ENCODE results near the gene SLC26A3. TPM values are rescaled to one million over a fixed set of nuclear protein-coding genes. Genes with fewer than 3 reads are reported as not detected.

Gene SLC26A3
- total RNA-seq, 4 donors from 2014 or later, result 12.7 TPM; not detected in 3

GRCh38 chr7:107813524-107813923 is 10.5 kb upstream of the SLC26A3 start:
- Histone ChIP-seq H3K9me3 (no peaks in the 10 kb centered on the region), H3K36me3 (no peaks in the 10 kb centered on the region), H3K27ac (no peak overlapping the region), H3K27me3 (no peaks in the 10 kb centered on the region), H3K4me3 (no peak overlapping the region), H3K4me1 (no peaks in the 10 kb centered on the region)
- TF ChIP-seq POLR2A (IDR thresholded peaks at IDR 0.05) (no peak), CTCF (IDR thresholded peaks at IDR 0.05 in 4 of 5, conservative IDR thresholded peaks at IDR 0.05 in 1 of 5) (no peak)
- no peak for ATAC-seq
- DNase-seq, result no peak
- in situ Hi-C loops (cut with MboI; ENCODE audit: low sequenced_read_pairs in 4 of 4), result no loop called here
- intact Hi-C loops (cut with DNase I; ENCODE audit: low total_unique reads), result no loop called here

DNA sequence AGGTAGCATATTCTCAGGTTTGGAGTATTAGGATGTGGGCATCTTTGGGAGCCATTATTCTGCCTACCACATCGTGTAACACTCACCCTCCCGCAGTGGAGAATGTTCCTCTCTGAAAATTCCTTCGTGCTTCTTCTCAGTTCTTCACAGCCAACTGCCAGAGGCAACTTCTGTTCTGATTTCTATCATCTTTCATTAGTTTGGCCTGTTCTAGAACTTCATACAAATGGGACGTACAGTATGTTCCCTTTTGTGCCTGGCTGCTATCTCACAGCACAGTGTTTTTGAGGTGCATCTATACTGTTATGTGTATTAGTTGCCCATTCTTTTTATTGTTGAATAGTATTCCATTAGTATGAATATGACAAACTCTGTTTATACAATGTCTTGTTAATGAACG is 8.9 kb upstream of the SLC26A3 start:
- no peaks in the 10 kb centered on the region for H3K4me1 ChIP-seq

GRCh38 chr7:107810626-107811025 is 7.6 kb upstream of the SLC26A3 start:
- Histone ChIP-seq H3K4me1 (no peaks in the 10 kb centered on the region), H3K27ac (no peak overlapping the region), H3K9me3 (no peaks in the 10 kb centered on the region), H3K36me3 (no peaks in the 10 kb centered on the region), H3K4me3 (no peak overlapping the region), H3K27me3 (no peaks in the 10 kb centered on the region)
- TF ChIP-seq POLR2A (IDR thresholded peaks at IDR 0.05) (no peak), CTCF (IDR thresholded peaks at IDR 0.05 in 4 of 5, conservative IDR thresholded peaks at IDR 0.05 in 1 of 5) (no peak)
- in situ Hi-C loops (cut with MboI; ENCODE audit: low sequenced_read_pairs in 4 of 4) (no loop called here), intact Hi-C loops (cut with DNase I; ENCODE audit: low total_unique reads) (no loop called here)
- ATAC-seq (no peak), DNase-seq (no peak)

More for the DNA sequence above, 8.9 kb upstream of the SLC26A3 start:
- Histone ChIP-seq H3K4me3 (no peak overlapping the region), H3K27me3 (no peaks in the 10 kb centered on the region), H3K36me3 (no peaks in the 10 kb centered on the region), H3K27ac (no peak overlapping the region), H3K9me3 (no peaks in the 10 kb centered on the region)
- no peak for ATAC-seq
- intact Hi-C loops (cut with DNase I; ENCODE audit: low total_unique reads), result no loop called here
- DNase-seq, result no peak
- no peak for TF ChIP-seq POLR2A (IDR thresholded peaks at IDR 0.05)
- no peak for TF ChIP-seq CTCF (IDR thresholded peaks at IDR 0.05 in 4 of 5, conservative IDR thresholded peaks at IDR 0.05 in 1 of 5)
- in situ Hi-C loops (cut with MboI; ENCODE audit: low sequenced_read_pairs in 4 of 4), result no loop called here

DNA sequence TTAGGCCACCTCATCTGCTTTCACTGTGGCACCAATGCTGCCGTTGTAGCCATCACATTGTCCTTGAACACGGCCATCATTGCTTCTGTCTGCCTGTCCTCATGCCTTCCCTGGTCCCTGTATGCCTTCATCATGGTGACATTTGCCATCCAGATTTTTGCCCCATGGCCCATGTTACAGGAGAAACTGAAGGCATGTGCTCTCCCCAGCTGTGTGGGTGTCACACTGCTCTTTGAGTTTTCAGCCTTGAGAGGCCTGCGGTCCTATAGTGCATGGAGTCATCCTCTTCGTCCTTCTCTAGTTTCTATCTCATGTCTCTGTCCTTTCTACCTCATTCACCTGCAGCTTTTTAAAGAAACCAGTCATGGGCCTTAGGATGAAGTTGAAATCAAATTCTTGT is 6.2 kb upstream of the SLC26A3 start:
- H3K4me1 ChIP-seq, result no peaks in the 10 kb centered on the region
- no peaks in the 10 kb centered on the region for H3K36me3 ChIP-seq
- ATAC-seq, result no peak
- intact Hi-C loops (cut with DNase I; ENCODE audit: low total_unique reads), result no loop called here
- no peak for DNase-seq
- H3K9me3 ChIP-seq, result no peaks in the 10 kb centered on the region
- no peaks in the 10 kb centered on the region for H3K27me3 ChIP-seq
- in situ Hi-C loops (cut with MboI; ENCODE audit: low sequenced_read_pairs in 4 of 4), result no loop called here
- no peak overlapping the region for H3K4me3 ChIP-seq
- TF ChIP-seq POLR2A (IDR thresholded peaks at IDR 0.05), result no peak
- no peak for TF ChIP-seq CTCF (IDR thresholded peaks at IDR 0.05 in 4 of 5, conservative IDR thresholded peaks at IDR 0.05 in 1 of 5)
- H3K27ac ChIP-seq, result no peak overlapping the region

GRCh38 chr7:107799647-107800264 is 3.3 kb downstream of the SLC26A3 start:
- TF ChIP-seq POLR2A (IDR thresholded peaks at IDR 0.05) (no peak), CTCF (IDR thresholded peaks at IDR 0.05 in 4 of 5, conservative IDR thresholded peaks at IDR 0.05 in 1 of 5) (no peak)
- Histone ChIP-seq H3K9me3 (no peaks in the 10 kb centered on the region), H3K27me3 (no peaks in the 10 kb centered on the region), H3K27ac (no peak overlapping the region), H3K4me1 (no peaks in the 10 kb centered on the region), H3K4me3 (no peak overlapping the region), H3K36me3 (no peaks in the 10 kb centered on the region)
- ATAC-seq, result no peak
- intact Hi-C loops (cut with DNase I; ENCODE audit: low total_unique reads) (no loop called here), in situ Hi-C loops (cut with MboI; ENCODE audit: low sequenced_read_pairs in 4 of 4) (no loop called here)
- no peak for DNase-seq
